Activated CD4-positive, alpha-beta T cell treated with anti-CD3 and anti-CD28 coated beads for 48 hours (primary cell): ENCODE measurements around the gene MDGA2.
"Not testable (repeated sequence)": the region's sequence is repeated elsewhere in the genome, so short reads cannot be mapped to it uniquely, and the experiment has no call there.

Source experiments
- DNase-seq: peaks from one replicate; pipeline ENCODE4 v3.0.0-alpha.2; 2020

The MDGA2 gene

DNA sequence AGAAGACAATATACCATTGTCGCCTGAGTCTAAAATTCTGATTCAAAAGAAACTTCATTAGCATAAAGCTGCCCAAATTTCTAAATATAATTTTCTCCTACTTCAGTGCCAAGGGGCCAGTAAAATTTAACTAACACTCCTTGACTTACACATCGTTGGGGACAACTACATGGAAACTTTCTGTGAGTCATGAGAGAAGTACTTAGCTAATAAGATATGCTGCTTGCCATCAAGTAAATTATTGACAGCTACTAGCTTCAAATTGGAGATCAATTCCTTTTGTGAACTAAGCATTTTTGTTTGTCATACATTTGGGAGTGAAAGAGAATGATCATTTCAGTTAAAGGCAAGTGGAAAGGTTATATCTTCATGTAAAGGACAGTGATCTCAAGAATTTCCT lies 373.3 kb downstream of the MDGA2 start:
- DNase-seq = no peak

DNA sequence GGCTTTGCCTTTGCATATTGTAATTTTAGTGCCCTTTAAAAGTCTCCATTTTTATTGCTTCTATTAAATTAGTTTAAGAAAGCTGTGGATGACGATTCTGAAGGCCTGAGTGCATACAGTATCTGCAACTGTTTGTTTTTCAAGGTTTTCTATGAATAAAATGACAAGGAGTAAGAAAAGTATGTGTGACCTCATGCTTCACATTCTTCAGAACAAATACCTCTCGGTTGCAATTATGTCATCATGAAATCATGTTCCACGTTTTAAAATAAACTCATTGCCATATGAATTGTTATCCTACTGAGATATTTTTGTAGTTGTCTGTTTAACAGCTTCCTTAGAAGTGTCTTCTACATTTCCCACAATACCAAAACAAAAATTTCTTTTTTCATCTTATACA lies 374.6 kb downstream of the MDGA2 start:
- DNase-seq = no peak

- no peak for DNase-seq
Measured at GRCh38 chr14:47297374-47297773, 378.0 kb downstream of the MDGA2 start.

DNA sequence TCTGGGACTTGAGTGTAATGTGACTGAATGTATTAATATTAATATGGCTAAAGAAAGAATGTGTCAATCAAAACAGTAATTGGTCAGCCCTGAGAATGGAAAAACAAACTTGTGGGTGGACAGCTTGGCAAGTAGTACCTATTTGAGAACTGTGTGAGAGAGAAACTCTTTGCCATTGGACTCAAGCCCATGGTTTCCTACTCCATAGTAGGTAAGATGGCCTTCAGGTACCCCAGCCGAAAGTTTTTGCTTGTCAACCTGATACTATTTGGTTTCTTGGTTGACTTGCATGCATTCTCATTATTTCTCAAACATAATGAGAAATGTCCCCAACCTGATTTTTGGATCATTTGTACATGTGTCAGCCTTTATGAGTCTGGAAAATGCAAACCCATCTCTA lies 391.1 kb downstream of the MDGA2 start:
- DNase-seq = no peak

DNA sequence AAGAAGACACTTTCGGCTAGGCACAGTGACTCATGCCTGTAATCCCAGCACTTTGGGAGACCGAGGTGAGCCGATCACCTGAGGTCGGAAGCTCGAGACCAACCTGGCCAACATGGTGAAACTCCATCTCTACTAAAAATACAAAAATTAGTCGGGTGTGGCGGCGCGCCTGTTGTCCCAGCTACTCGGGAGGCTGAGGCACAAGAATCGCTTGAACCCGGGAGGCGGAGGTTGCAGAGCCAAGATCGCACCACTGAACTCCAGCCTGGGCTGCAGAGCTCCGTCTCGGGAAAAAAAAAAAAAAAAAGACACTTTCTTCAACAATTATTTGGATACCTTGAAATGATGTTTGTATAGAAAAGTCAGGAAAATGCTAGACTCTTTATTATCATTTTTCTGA lies 393.6 kb downstream of the MDGA2 start:
- not testable (repeated sequence) for DNase-seq

GRCh38 chr14:47278233-47278842 lies 397.1 kb downstream of the MDGA2 start:
- DNase-seq = peak; percentile 55

DNA sequence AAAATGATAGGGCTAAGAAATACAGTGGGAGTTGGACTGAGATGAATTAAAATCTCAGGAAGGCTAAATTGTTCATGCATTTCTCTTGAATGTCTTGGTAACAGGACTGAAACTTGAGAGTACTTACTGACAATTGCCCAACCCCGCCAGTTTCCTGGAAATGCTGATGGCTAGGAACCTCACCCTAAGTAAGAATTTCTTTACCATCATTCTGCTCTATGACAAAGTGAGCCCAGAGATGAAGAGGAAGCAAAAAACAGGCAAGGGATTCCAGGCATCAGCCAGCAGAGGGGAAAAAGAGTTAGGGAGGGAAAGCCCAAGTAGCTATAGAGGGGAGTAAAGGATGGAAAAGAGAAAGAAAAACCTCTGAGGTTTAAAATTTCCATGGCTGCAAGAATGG lies 397.7 kb downstream of the MDGA2 start:
- DNase-seq = no peak

DNA sequence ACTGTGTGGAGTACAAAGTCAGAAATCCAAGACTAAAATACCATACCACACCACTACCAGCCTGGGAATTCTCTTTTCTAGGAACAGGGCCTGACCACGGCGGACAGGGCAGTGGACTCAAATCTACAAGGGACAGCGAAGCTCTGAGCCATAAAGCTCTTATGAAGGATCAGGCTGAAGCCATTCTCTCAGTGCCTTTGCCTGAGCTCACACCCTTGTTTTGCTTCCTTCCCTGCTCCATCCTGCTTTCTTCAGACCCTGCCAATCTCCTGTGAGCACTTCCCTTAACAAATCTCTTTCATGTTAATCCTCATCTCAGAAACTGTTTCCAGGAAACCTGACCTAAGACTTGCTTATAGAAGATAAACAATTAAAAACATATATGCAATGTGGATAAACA lies 398.5 kb downstream of the MDGA2 start:
- no peak for DNase-seq

GRCh38 chr14:47273939-47274338 lies 401.5 kb downstream of the MDGA2 start:
- DNase-seq = no peak

GRCh38 chr14:47270715-47271114 lies 404.7 kb downstream of the MDGA2 start:
- DNase-seq = no peak

- DNase-seq = no peak
Measured at GRCh38 chr14:47269756-47270492, 405.5 kb downstream of the MDGA2 start.

GRCh38 chr14:47264842-47265241 lies 410.6 kb downstream of the MDGA2 start:
- no peak for DNase-seq

- DNase-seq = no peak
Measured at GRCh38 chr14:47262801-47263200, 412.6 kb downstream of the MDGA2 start.

GRCh38 chr14:47261350-47261749 lies 414.1 kb downstream of the MDGA2 start:
- DNase-seq = no peak

DNA sequence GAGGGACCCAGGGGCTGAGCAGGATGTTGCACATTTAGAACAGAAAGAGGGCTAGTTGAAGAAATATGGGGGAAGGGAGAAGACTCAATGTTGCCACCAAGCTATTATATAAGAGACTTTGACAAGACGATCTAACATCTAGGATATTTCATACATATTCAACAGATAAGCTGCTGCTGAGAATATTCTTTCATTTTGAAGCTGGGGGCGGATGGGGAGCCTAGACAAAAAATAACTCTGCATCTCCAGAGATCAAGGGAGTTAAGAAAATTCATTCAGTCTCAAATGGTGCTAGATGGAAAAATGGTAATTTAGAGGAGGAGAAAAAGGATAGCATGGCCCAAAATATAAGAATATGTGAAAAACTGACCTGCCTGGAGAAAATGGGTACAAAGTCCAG lies 415.6 kb downstream of the MDGA2 start:
- no peak for DNase-seq

GRCh38 chr14:47257013-47257412 lies 418.4 kb downstream of the MDGA2 start:
- no peak for DNase-seq

- no peak for DNase-seq
Measured at GRCh38 chr14:47252802-47253201, 422.6 kb downstream of the MDGA2 start.

- DNase-seq = no peak
Measured at GRCh38 chr14:47246367-47246766, 429.0 kb downstream of the MDGA2 start.

DNA sequence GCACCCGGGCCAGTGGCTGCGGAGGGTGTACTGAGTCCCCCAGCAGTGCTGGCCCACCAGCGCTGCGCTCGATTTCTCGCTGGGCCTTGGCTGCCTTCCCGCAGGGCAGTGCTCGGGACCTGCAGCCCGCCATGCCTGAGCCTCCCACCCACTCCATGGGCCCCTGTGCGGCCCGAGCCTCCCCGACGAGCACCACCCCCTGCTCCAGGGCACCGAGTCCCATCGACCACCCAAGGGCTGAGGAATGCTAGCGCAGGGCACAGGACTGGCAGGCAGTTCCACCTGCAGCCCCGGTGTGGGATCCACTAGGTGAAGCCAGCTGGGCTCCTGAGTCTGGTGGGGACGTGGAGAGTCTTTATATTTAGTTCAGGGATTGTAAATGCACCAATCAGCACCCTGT lies 432.8 kb downstream of the MDGA2 start:
- DNase-seq = not testable (repeated sequence)

GRCh38 chr14:47240748-47241437 lies 434.5 kb downstream of the MDGA2 start:
- DNase-seq = no peak

- DNase-seq = no peak
Measured at GRCh38 chr14:47235619-47236018, 439.8 kb downstream of the MDGA2 start.

- no peak for DNase-seq
Measured at GRCh38 chr14:47226877-47227520, 448.4 kb downstream of the MDGA2 start.

GRCh38 chr14:47223656-47224055 lies 451.7 kb downstream of the MDGA2 start:
- no peak for DNase-seq

- DNase-seq = no peak
Measured at GRCh38 chr14:47220096-47220495, 455.3 kb downstream of the MDGA2 start.
